Activated T-cell treated with anti-CD3 and anti-CD28 coated beads for 1 hour (primary cell): ENCODE results near the gene EXTL1.

Source experiments
- DNase-seq: peaks from one replicate; pipeline ENCODE4 v3.0.0-alpha.2; 2020; ENCODE audit warnings: low read depth

The EXTL1 gene

DNA sequence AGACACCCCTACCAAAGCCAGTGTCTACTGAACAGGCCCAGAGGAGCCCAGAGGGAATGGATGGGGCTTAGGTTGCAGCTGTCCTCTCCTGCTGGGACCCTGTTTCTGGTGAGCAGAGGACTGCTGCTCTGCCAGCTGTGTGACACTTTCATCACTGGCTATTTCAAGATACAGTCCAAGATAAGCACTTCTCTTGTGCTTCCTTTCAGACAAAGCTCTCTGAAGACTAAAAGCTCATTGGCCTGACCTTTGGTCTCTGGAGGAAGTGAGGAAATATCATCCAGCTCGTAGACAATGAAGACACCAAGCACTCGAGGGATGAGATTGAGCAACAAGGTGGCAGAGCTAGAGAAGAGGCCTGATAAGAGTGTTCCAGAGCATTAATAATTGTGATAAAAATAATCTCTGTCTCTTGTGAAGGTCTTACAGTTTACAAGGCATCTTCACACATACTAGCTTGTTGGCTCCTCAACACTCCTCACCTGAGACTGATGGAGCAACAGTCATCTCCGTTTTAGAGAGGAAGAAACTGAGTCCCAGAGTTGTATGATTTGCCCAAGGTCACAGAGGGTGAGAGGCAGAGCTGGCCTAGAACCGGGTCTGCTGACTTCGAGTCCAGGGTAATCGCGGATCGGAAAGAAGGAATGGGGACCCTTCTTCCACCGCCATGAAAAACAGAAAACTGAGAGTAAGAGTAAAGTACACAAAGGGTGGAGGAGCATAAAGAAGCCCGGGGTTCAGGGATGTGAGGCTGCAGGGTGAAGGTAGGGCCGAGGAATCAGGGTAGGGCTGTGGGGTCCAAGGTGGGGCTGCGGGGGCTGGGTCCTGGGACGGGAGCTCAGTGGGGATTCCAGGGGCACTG is 24.4 kb upstream of the EXTL1 start:
- no peak for DNase-seq

DNA sequence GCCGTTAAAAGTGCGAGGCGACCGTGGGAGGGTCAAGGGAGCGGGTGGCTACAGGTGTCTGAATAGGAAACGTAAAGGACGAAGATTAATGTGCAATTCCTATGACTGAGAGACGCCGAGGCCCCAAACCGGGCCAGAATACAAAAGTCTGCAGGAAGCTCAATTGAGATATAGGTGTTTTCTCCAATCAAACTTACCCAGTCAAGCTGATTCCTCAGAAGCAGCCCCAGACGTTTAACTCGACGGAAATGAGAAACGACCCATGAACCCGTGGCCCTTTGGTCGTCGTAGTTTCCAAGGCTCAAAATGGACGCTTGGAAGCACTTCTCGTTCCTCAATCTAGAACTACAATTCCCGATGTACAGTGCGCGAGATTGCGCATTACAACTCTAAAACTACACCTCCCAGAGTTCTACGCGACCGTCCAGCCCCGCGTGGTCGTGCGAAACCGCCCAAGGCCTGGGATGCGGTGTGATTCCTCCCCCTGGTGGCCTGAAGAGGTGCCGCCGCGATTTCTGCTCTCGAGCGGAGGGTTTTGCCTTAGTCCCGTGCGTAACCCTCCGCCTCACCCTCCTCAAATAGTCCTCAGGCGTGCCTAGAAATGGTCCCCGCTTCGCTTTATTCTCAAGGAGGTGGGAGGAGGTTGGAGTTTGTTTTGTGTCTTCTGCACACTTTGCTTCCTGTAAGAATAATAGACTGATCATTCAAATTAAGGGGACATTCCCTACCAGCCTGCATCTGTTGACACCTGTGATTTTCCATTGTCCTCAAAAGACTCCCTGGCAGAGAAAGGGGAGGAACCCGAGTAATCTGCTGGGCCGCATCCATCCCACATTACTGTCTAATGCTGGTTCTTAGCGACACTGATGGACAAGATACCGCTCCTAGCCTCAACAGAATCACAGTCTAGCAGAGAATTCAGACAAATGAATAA is 23.5 kb upstream of the EXTL1 start, which contains the start of gene PAFAH2:
Gene PAFAH2 (minus strand): TSS at position 236 of the 934 bp plus-strand sequence. CDS start 7,247 bp downstream, outside the sequence.
- peak; percentile 94 for DNase-seq

GRCh38 chr1:25999041-25999800 is 22.4 kb upstream of the EXTL1 start:
- DNase-seq, result no peak

DNA sequence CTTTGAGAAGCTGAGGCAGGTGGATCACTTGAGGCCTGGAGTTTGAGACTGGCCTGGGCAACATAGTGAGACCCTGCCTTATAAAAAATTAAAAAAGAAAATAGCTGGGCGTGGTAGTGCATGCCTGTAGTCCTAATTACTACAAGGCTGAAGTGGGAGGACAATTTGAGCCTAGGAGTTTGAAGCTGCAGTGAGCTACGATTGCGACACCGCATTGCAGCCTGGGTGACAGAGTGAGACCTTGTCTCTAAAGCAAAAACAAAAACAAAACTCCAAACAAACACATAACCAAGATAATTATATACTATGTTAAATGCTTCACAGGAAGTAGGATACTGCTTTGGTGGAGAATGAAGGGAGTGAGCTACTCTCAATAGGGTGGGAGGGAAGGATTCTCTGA is 18.3 kb upstream of the EXTL1 start:
- no peak for DNase-seq

DNA sequence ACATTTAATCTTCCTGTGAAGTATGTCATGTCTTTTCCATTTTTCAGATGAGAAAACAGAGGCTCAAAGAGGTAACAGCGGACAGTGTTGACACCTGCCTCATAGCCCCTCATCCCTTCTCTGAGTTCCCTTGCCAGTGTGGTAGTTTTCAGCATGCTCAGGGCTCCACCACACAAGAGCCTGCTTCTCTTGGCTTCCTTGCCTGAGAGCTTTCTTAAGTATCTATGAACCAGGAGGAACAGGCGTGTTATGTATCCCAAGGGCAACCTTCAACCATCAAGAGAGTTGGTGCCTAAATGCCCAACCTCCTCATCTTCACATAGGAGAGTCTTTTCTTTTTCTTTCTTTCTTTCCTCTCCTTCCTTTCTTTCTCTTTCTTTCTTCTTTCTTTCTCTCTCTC is 17.8 kb upstream of the EXTL1 start:
- no peak for DNase-seq

DNA sequence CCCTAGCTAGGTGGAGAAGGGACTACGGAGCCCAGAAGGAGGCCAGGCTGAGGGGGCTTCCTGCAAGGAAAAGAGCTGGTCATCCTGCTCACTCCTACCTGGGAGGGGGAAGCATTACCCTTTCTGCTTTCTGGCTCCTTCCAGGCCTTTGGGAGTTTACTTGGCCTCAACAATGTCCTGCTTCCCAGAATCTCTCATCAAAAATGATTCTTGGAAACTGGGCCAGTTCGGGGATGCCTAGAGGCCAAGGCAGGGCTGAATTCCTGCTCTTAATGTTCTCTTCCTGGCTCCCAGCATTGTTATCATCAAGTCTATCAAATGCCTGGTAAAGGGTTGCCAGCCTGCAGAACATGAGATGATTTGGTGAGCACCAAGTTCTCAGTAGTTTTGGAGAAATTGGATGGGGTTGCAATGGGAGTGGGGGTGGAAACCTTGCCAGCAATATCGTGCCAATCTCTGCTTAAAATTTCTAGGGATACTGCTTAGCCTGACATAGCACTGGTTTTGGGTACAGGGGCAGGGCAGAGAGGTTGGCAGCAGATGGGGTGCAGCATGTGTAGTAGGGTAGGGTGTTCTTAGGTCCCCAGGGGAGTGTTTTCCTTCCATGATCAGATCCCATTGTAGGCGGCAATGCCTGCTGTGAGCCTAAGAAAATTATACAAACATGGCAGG is 16.0 kb upstream of the EXTL1 start:
- no peak for DNase-seq

GRCh38 chr1:26006710-26007109 is 14.9 kb upstream of the EXTL1 start:
- no peak for DNase-seq

DNA sequence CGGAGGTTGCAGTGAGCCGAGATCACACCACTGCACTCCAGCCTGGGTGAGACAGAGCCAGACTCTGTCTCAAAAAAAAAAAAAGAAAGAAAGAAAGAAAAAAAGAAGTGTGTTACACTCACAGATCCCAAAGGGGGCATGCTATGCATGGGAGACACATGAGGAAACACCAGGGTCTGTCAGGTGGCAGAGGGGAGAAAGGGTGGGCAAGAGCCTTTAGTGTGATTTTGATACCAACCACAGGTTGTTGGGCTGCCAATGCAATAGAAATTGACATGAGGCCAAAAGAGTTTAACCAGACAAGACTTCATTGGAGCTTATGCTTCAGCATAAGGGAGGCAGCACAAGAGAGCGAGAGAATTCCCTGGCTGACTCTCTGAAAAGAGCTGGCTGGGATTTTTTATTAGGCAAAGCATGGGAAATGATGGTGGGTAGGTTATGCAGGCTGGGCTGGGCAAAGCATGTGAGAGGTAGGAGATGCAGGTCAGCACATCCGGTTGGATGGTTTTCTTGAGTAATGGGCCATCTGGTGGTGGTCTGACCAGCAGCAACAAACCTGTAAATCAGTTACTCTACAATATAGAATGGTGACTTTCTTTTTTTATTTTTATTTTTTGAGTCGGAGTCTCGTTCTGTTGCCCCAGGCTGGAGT is 11.7 kb upstream of the EXTL1 start:
- DNase-seq, result no peak

GRCh38 chr1:26010825-26011224 is 10.8 kb upstream of the EXTL1 start:
- DNase-seq, result no peak

- no peak for DNase-seq
These were observed 8.7 kb upstream of the EXTL1 start for GRCh38 chr1:26012864-26013263.

- no peak for DNase-seq
These were observed 7.4 kb upstream of the EXTL1 start for GRCh38 chr1:26014179-26014578.

DNA sequence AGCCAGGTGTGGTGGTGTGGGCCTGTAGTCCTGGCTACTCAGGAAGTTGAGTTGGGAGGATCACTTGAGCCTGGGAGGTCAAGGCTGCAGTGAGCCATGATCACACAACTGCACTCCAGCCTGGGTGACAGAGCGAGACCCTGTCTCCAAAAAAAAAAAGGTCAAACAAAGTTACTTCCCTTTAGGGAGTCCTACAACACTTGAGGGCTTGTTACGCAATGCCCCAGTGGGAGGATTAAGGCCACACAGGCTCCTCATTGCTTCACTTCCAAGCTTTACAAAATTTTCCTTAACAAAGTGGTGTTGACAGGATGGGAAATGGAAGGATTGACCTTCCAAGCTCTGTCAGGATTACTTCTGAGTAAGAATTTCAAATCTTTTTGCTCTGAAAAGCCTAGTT is 6.2 kb upstream of the EXTL1 start:
- DNase-seq, result no peak

- DNase-seq, result no peak
These were observed 5.2 kb upstream of the EXTL1 start for GRCh38 chr1:26016258-26016952.

- no peak for DNase-seq
These were observed 4.5 kb upstream of the EXTL1 start for GRCh38 chr1:26016953-26017545.

- no peak for DNase-seq
These were observed 4.0 kb upstream of the EXTL1 start for GRCh38 chr1:26017606-26018005.

GRCh38 chr1:26019641-26020315 is 1.8 kb upstream of the EXTL1 start:
- DNase-seq, result no peak

DNA sequence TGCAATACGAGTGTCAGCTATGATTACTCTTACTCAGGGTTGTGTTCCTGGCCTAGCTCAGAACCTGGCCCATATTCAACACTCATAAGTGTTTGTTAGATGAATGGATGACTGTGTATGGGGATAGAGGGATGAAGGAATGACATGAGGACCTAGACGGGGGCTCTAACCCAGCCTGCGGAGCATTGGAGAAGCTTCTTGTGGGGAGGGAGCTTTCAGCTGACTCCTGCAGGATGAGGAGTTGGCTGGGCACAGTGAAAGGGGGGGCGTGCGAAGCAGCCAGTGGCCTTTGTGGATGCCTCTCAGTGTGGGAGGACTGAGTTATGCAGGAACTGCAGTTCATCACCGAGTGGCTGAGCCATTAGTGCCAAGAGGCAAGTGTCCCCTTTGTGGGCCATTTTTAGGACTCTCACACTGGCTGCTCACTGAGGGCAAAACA is 1.2 kb upstream of the EXTL1 start:
- DNase-seq, result no peak

GRCh38 chr1:26020941-26021646 is 481 bp upstream of the EXTL1 start:
- no peak for DNase-seq

- DNase-seq, result no peak
These were observed 817 bp downstream of the EXTL1 start for GRCh38 chr1:26022404-26022779.
